Measurements from ENCODE around the gene RASGEF1B.

DNA sequence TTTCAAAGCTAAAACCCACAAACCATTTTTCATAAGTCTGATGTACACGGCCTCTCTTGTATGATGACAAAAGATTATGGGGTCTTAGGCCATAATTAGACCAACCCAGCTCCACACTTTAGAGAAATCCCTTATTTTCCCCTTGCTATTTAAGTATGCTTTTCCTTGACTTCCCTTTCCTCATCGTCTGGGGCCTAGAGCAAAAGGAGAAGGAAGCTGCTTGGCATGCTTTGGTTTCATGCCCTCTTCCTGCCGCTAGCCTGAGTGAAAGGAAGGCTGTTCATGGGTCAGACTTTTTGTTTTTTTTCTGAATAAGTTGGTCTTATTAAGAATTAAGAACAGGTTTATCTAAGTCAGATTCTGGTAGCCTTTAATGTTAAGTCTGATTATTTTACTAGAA, 10.6 kb upstream of the RASGEF1B start:
- TF ChIP-seq, protein P1, sequence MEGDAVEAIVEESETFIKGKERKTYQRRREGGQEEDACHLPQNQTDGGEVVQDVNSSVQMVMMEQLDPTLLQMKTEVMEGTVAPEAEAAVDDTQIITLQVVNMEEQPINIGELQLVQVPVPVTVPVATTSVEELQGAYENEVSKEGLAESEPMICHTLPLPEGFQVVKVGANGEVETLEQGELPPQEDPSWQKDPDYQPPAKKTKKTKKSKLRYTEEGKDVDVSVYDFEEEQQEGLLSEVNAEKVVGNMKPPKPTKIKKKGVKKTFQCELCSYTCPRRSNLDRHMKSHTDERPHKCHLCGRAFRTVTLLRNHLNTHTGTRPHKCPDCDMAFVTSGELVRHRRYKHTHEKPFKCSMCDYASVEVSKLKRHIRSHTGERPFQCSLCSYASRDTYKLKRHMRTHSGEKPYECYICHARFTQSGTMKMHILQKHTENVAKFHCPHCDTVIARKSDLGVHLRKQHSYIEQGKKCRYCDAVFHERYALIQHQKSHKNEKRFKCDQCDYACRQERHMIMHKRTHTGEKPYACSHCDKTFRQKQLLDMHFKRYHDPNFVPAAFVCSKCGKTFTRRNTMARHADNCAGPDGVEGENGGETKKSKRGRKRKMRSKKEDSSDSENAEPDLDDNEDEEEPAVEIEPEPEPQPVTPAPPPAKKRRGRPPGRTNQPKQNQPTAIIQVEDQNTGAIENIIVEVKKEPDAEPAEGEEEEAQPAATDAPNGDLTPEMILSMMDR (IDR thresholded peaks at IDR 0.05), result no peak
- no peak for TF ChIP-seq POLR2A (IDR thresholded peaks at IDR 0.05)
